PC-9 (cell line): ENCODE measurements around the gene C1orf21. TPM values are rescaled to one million over a fixed set of nuclear protein-coding genes. Genes with fewer than 3 reads are reported as not detected.

Source experiments
- BruUV-seq: library from RNA; stranded (reverse); fragments of 400-500 nt; replicated peaks from 2 replicates; lab custom pipeline; 2021; lab: Mats Ljungman, UMichigan
- CTCF ChIA-PET: fragments of 300-600 bp; sonication (Branson Sonifier 250); formaldehyde crosslinking; loops from one replicate; lab custom pipeline; 2022; ENCODE audit warnings: antibody characterized with exemption; lab: Charles Lee
- POLR2A ChIA-PET: fragments of 300-600 bp; sonication (Branson Sonifier 250); formaldehyde crosslinking; loops from one replicate; lab custom pipeline; 2022; ENCODE audit warnings: antibody characterized with exemption; ENCODE audit not compliant: unreplicated experiment; lab: Charles Lee
- DNase-seq, 2 experiments: peaks; one replicate each; pipeline versions ENCODE4 v3.0.0 to v3.0.0-alpha.2; 2015 to 2022; ENCODE audit warnings: mixed read lengths in 1 of 2
- H2AFZ ChIP-seq: fragments of 200-600 bp; sonication (generic); 2 replicates; pipeline ENCODE4 v1.8.1; 2017; ENCODE audit warnings: antibody characterized with exemption
- H3F3A ChIP-seq: fragments of 200-600 bp; sonication (generic); 2 replicates; pipeline ENCODE4 v1.8.1; 2017; ENCODE audit warnings: antibody characterized with exemption, mild to moderate bottlenecking, low read depth; ENCODE audit not compliant: insufficient read depth
- H3K27ac ChIP-seq: fragments of 200-600 bp; sonication (generic); 2 replicates; pipeline ENCODE4 v1.6.1; 2016; ENCODE audit warnings: mixed run types
- H3K27me3 ChIP-seq: fragments of 200-600 bp; sonication (generic); 2 replicates; pipeline ENCODE4 v1.6.1; 2016; ENCODE audit warnings: low read depth, mixed run types; ENCODE audit not compliant: insufficient read depth
- H3K36me3 ChIP-seq: fragments of 200-600 bp; sonication (generic); 2 replicates; pipeline ENCODE4 v1.6.1; 2016; ENCODE audit warnings: low read depth, mixed run types
- H3K4me1 ChIP-seq: fragments of 200-600 bp; sonication (generic); replicated peaks from 2 replicates; pipeline ENCODE4 v1.6.1; 2016; ENCODE audit warnings: mixed run types; ENCODE audit not compliant: insufficient read depth
- H3K4me2 ChIP-seq: fragments of 200-600 bp; sonication (generic); 2 replicates; pipeline ENCODE4 v1.6.1; 2017; ENCODE audit warnings: mixed run types
- H3K4me3 ChIP-seq: fragments of 200-600 bp; sonication (generic); 2 replicates; pipeline ENCODE4 v1.6.1; 2016; ENCODE audit warnings: mixed run types
- H3K79me2 ChIP-seq: fragments of 200-600 bp; sonication (generic); 2 replicates; pipeline ENCODE4 v1.6.1; 2017; ENCODE audit warnings: low read depth, mixed run types
- H3K9me2 ChIP-seq: fragments of 200-600 bp; sonication (generic); 2 replicates; pipeline ENCODE4 v1.8.1; 2017; ENCODE audit warnings: mild to moderate bottlenecking; ENCODE audit not compliant: insufficient read depth
- H3K9me3 ChIP-seq: fragments of 200-600 bp; sonication (generic); 2 replicates; pipeline ENCODE4 v1.8.1; 2016; ENCODE audit warnings: low read depth; ENCODE audit not compliant: insufficient read depth
- H4K20me1 ChIP-seq: fragments of 200-600 bp; sonication (generic); 2 replicates; pipeline ENCODE4 v1.8.1; 2017; ENCODE audit not compliant: insufficient read depth
- EZH2 ChIP-seq: fragments of 200-600 bp; sonication (generic); IDR thresholded peaks from 2 replicates; pipeline ENCODE4 v1.8.0; 2017; ENCODE audit warnings: antibody characterized with exemption, low read depth
- intact Hi-C: fragments of 100-400 bp; cut with micrococcal nuclease; formaldehyde crosslinking; loops from one replicate; pipeline ENCODE4 v1.10.0; 2022; ENCODE audit not compliant: unreplicated experiment
- total RNA-seq: library from RNA; stranded (reverse); gene quantifications from 2 replicates; pipeline ENCODE4 v1.2.3, GENCODE V29; 2021
- TF ChIP-seq, protein P1 (sequence below): fragments of 200-600 bp; sonication (generic); conservative IDR thresholded peaks from 2 replicates; pipeline ENCODE4 v1.6.1; 2017; ENCODE audit warnings: mixed run types, antibody characterized with exemption, mild to moderate bottlenecking, moderate library complexity

C1orf21 gene
- total RNA-seq, 1 experiment from 2014 or later = 13.8 TPM

DNA sequence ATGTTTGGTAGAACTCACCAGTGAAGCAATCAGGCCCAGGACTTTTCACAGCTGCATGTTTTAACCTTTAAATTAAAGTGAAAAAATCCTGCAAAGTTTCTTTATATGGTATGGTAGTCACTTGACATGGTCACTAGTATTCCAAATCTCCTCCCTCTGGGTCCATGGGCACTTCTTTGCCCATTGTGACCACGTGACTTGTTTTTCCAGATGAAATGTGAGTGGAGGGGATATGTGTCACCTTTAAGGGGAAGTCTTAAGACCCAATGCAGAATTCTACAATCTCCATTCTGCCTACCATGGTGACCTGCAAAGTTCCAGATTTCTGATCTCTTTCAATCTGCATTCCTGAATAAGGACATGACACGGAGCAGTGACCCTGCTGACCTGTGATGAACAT is 152.8 kb downstream of the C1orf21 start:
- Histone ChIP-seq H3K4me2 (no peak overlapping the region), H3K36me3 (no peaks in the 10 kb centered on the region), H3K9me3 (peaks cover 4% of the 10 kb centered on the region; the same call in 1 of the 2 replicates), H3K4me3 (no peak overlapping the region), H3K9me2 (0 out of 2 replicates have a peak, but pooled peaks cover 4% of the 10 kb centered on the region), H3F3A (no peaks in the 10 kb centered on the region), H3K79me2 (no peaks in the 10 kb centered on the region), H3K4me1 (no peaks in the 10 kb centered on the region), H3K27ac (no peak overlapping the region), H3K27me3 (no peaks in the 10 kb centered on the region), H4K20me1 (no peaks in the 10 kb centered on the region), H2AFZ (no peak overlapping the region)
- TF ChIP-seq, protein P1, sequence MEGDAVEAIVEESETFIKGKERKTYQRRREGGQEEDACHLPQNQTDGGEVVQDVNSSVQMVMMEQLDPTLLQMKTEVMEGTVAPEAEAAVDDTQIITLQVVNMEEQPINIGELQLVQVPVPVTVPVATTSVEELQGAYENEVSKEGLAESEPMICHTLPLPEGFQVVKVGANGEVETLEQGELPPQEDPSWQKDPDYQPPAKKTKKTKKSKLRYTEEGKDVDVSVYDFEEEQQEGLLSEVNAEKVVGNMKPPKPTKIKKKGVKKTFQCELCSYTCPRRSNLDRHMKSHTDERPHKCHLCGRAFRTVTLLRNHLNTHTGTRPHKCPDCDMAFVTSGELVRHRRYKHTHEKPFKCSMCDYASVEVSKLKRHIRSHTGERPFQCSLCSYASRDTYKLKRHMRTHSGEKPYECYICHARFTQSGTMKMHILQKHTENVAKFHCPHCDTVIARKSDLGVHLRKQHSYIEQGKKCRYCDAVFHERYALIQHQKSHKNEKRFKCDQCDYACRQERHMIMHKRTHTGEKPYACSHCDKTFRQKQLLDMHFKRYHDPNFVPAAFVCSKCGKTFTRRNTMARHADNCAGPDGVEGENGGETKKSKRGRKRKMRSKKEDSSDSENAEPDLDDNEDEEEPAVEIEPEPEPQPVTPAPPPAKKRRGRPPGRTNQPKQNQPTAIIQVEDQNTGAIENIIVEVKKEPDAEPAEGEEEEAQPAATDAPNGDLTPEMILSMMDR = no peak
- TF ChIP-seq EZH2 = no peak
- BruUV-seq = no TSS peak
- no peak for DNase-seq
- ChIA-PET CTCF (no interaction called here), POLR2A (no interaction called here)
- intact Hi-C loops = no loop called here

DNA sequence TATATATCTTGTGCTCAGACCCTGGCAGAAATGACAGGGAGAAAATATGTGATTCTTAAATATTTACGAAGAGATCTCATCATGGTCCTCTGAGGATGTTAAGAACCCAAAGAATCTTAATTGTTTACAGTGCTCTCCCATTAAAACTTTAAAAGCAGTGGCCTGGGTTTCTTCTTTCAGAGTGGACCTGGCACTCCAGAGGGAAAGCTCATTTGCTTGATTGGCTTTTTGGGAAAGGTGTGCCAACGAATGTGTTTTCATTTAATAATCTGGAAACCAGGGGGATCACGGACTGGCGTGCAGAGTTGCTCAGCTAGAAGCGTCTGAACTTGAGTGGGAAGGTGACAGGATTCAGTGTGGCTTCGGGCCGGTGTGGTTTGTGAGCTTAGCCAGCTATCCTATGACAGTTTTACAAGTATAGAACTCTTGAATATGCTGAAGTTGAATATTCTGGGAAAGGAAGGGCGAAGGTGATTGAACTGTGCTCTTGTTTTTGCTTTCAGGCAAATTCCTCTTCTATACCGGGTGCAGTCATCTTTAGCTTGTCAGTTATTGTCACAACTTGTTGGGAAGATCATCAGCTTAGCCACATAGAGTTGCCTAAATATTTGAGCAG is 154.8 kb downstream of the C1orf21 start:
- Histone ChIP-seq H3K4me1 (no peaks in the 10 kb centered on the region), H2AFZ (no peak overlapping the region), H3K27ac (no peak overlapping the region), H3K4me3 (no peak overlapping the region), H3K79me2 (no peaks in the 10 kb centered on the region), H3K36me3 (no peaks in the 10 kb centered on the region), H3K9me2 (no peaks in the 10 kb centered on the region), H3F3A (0 out of 2 replicates have a peak, but pooled peaks cover 3% of the 10 kb centered on the region), H3K9me3 (peaks cover 4% of the 10 kb centered on the region; the same call in 1 of the 2 replicates), H3K27me3 (no peaks in the 10 kb centered on the region), H4K20me1 (no peaks in the 10 kb centered on the region), H3K4me2 (no peak overlapping the region)
- TF ChIP-seq, protein P1 = no peak
- no peak for TF ChIP-seq EZH2
- ChIA-PET POLR2A (no interaction called here), CTCF (no interaction called here)
- intact Hi-C loops = no loop called here
- BruUV-seq = no TSS peak
- no peak for DNase-seq

DNA sequence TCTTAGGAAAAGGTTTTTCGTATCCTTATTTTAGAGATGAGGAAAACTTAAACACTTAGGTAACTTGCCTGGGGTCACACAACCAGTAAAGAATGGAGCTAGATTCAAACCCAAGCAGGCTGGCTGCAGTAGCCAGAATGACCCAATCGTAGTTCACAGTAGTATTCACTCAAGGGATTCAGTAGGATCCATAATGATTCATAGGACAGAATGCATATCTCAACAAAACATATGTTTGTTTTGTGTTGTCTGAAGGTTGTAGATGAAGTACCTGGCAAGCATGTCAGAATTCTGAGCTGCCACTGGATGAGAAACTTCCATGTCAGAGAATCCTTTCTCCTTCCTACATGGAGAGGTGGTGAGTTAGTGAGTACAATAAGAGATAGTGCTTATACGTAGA is 155.5 kb downstream of the C1orf21 start:
- ChIA-PET CTCF (no interaction called here), POLR2A (interaction anchor here (0.5 kb wide), 1 partner anchor 108 kb away, joined by 7 read pairs; no protein-coding TSS in a partner anchor)
- 0 out of 2 replicates have a peak, but pooled peaks cover 3% of the 10 kb centered on the region for H3F3A ChIP-seq
- H3K79me2 ChIP-seq = no peaks in the 10 kb centered on the region
- H3K9me2 ChIP-seq = no peaks in the 10 kb centered on the region
- H4K20me1 ChIP-seq = no peaks in the 10 kb centered on the region
- H3K4me3 ChIP-seq = no peak overlapping the region
- H3K36me3 ChIP-seq = no peaks in the 10 kb centered on the region
- H2AFZ ChIP-seq = no peak overlapping the region
- H3K27ac ChIP-seq = no peak overlapping the region
- intact Hi-C loops = no loop called here
- H3K27me3 ChIP-seq = no peaks in the 10 kb centered on the region
- DNase-seq = no peak
- TF ChIP-seq EZH2 = no peak
- TF ChIP-seq, protein P1 = no peak
- no peaks in the 10 kb centered on the region for H3K4me1 ChIP-seq
- BruUV-seq = no TSS peak
- H3K4me2 ChIP-seq = no peak overlapping the region
- peaks cover 4% of the 10 kb centered on the region; the same call in 1 of the 2 replicates for H3K9me3 ChIP-seq
